AG08395 (cell line): ENCODE data around the gene KIF21A.

Source experiments
- DNase-seq: peaks from one replicate; pipeline ENCODE4 v3.0.0; 2012; ENCODE audit warnings: mixed read lengths, low spot score

Gene KIF21A

GRCh38 chr12:39386335-39386734 lies 56.6 kb downstream of the KIF21A start:
- no peak for DNase-seq

GRCh38 chr12:39383114-39383513 lies 59.8 kb downstream of the KIF21A start:
- no peak for DNase-seq

- DNase-seq: no peak
Observed at GRCh38 chr12:39380090-39380489, 62.8 kb downstream of the KIF21A start.

GRCh38 chr12:39378341-39378740 lies 64.6 kb downstream of the KIF21A start:
- DNase-seq: no peak

GRCh38 chr12:39375206-39375808 lies 67.6 kb downstream of the KIF21A start:
- no peak for DNase-seq

- DNase-seq: no peak
Observed at GRCh38 chr12:39372929-39373328, 70.0 kb downstream of the KIF21A start.

GRCh38 chr12:39372204-39372925 lies 70.6 kb downstream of the KIF21A start:
- DNase-seq: no peak

GRCh38 chr12:39369756-39370155 lies 73.2 kb downstream of the KIF21A start:
- DNase-seq: no peak

- DNase-seq: no peak
Observed at GRCh38 chr12:39368891-39369290, 74.0 kb downstream of the KIF21A start.

GRCh38 chr12:39368096-39368495 lies 74.8 kb downstream of the KIF21A start:
- peak; percentile 7 for DNase-seq

GRCh38 chr12:39367494-39367893 lies 75.4 kb downstream of the KIF21A start:
- DNase-seq: no peak

GRCh38 chr12:39365364-39366001 lies 77.4 kb downstream of the KIF21A start:
- no peak for DNase-seq

- DNase-seq: no peak
Observed at GRCh38 chr12:39364196-39364595, 78.7 kb downstream of the KIF21A start.

GRCh38 chr12:39359645-39360044 lies 83.3 kb downstream of the KIF21A start:
- DNase-seq: no peak

- no peak for DNase-seq
Observed at GRCh38 chr12:39357041-39357440, 85.9 kb downstream of the KIF21A start.

- DNase-seq: no peak
Observed at GRCh38 chr12:39355841-39356240, 87.1 kb downstream of the KIF21A start.

GRCh38 chr12:39354955-39355354 lies 88.0 kb downstream of the KIF21A start:
- no peak for DNase-seq

- no peak for DNase-seq
Observed at GRCh38 chr12:39352471-39353017, 90.4 kb downstream of the KIF21A start.

- no peak for DNase-seq
Observed at GRCh38 chr12:39351153-39351552, 91.8 kb downstream of the KIF21A start.

GRCh38 chr12:39348941-39349626 lies 93.8 kb downstream of the KIF21A start:
- DNase-seq: no peak

- DNase-seq: no peak
Observed at GRCh38 chr12:39348523-39348922, 94.4 kb downstream of the KIF21A start.

- DNase-seq: no peak
Observed at GRCh38 chr12:39344926-39345325, 98.0 kb downstream of the KIF21A start.

- DNase-seq: no peak
Observed at GRCh38 chr12:39343665-39344064, 99.3 kb downstream of the KIF21A start.
